Prostate gland (tissue), 2 donors: ENCODE measurements around the gene POU2AF1. TPM values are rescaled to one million over a fixed set of nuclear protein-coding genes. Genes with fewer than 3 reads are reported as not detected.

Source experiments
- DNase-seq: peaks from one replicate; pipeline ENCODE4 v3.0.0-alpha.2; 2019; ENCODE audit warnings: low spot score
- H3K27ac ChIP-seq, 2 donors: fragments of 200-600 bp; sonication (generic); 2 replicates each; pipeline ENCODE4 v1.5.1; 2017 to 2019
- H3K27me3 ChIP-seq: fragments of 200-600 bp; sonication (generic); replicated peaks from 2 replicates; pipeline ENCODE4 v1.5.1; 2019; ENCODE audit not compliant: insufficient read depth
- H3K36me3 ChIP-seq, 2 donors: fragments of 200-600 bp; sonication (generic); 1 replicate in 1 of 2; 2 replicates in 1 of 2; pipeline versions ENCODE4 v1.5.1 to v1.8.1; 2017 to 2019
- H3K4me1 ChIP-seq: fragments of 200-600 bp; sonication (generic); replicated peaks from 2 replicates; pipeline ENCODE4 v1.5.1; 2019
- H3K4me3 ChIP-seq, 2 donors: fragments of 200-600 bp; sonication (generic); 2 replicates each; pipeline ENCODE4 v1.5.1; 2017 to 2019
- H3K9me3 ChIP-seq: fragments of 200-600 bp; sonication (generic); 2 replicates; pipeline ENCODE4 v1.5.1; 2017
- POLR2A ChIP-seq: fragments of 450-650 bp; IDR thresholded peaks from one replicate; pipeline ENCODE4 v1.6.1; 2016; ENCODE audit warnings: antibody characterized with exemption, mild to moderate bottlenecking
- POLR2AphosphoS5 ChIP-seq: sonication (generic); formaldehyde crosslinking; IDR thresholded peaks from one replicate; pipeline ENCODE4 v1.6.1; 2017; ENCODE audit warnings: antibody characterized with exemption
- WGBS: methylation state at CpG from one replicate; pipeline ENCODE4 v1.1.5; 2018; 5-methylcytosine and 5-hydroxymethylcytosine counted together
- intact Hi-C: fragments of 100-400 bp; cut with DNase I; formaldehyde crosslinking; loops from one replicate; pipeline ENCODE4 v1.14.2; 2022
- total RNA-seq, 2 donors: library from RNA; depleted of rRNA; stranded (reverse); fragments of >200 nt; gene quantifications; one replicate each; pipeline ENCODE4 v1.1.0, GENCODE V29; 2016
- TF ChIP-seq, protein P1 (sequence below), 4 experiments: fragments of 200-600 bp in 2 of 4; fragments of 450-650 bp in 2 of 4; sonication (generic) in 2 of 4; IDR thresholded peaks; 1 replicate in 3 of 4; 2 replicates in 1 of 4; pipeline ENCODE4 v1.5.1; 2016 to 2019; ENCODE audit warnings: antibody characterized with exemption in 4 of 4, mild to moderate bottlenecking in 2 of 4, moderate library complexity in 2 of 4

The POU2AF1 gene
- total RNA-seq, 2 donors from 2014 or later = 0.74 to 1.5 TPM

DNA sequence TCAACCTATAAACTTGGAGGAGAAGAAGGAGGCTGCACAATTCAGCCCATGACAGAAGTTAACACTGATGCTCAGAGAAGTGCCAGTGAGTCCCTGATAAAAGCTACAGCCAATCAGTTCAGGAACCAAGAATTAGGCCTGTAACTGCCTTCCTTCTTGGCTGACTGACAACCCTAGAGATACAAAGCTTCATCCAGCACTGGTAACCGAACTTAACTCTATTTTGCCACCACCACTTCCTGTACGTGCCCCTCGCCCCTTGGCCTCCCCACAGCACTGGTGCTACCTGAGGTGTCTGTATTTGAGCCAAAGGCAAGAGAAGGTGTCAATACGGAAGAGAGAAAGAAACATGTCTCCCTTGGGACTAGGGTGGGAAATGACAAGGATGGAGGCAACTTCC, 40.1 kb upstream of the POU2AF1 start:
- Histone ChIP-seq H3K27ac (peak overlapping the region; percentile 38 to 55), H3K36me3 (no peaks in the 10 kb centered on the region), H3K4me1 (no peaks in the 10 kb centered on the region), H3K27me3 (no peaks in the 10 kb centered on the region), H3K9me3 (no peaks in the 10 kb centered on the region), H3K4me3 (no peak overlapping the region)
- DNase-seq = no peak
- intact Hi-C loops = loop anchor here (5.0 kb wide), 1 partner anchor 117 kb away; no protein-coding TSS in a partner anchor
- TF ChIP-seq POLR2A (no peak), POLR2AphosphoS5 (no peak)
- TF ChIP-seq, protein P1, sequence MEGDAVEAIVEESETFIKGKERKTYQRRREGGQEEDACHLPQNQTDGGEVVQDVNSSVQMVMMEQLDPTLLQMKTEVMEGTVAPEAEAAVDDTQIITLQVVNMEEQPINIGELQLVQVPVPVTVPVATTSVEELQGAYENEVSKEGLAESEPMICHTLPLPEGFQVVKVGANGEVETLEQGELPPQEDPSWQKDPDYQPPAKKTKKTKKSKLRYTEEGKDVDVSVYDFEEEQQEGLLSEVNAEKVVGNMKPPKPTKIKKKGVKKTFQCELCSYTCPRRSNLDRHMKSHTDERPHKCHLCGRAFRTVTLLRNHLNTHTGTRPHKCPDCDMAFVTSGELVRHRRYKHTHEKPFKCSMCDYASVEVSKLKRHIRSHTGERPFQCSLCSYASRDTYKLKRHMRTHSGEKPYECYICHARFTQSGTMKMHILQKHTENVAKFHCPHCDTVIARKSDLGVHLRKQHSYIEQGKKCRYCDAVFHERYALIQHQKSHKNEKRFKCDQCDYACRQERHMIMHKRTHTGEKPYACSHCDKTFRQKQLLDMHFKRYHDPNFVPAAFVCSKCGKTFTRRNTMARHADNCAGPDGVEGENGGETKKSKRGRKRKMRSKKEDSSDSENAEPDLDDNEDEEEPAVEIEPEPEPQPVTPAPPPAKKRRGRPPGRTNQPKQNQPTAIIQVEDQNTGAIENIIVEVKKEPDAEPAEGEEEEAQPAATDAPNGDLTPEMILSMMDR (IDR thresholded peaks at IDR 0.05) = no peak
- WGBS = 38% methylated on average over 4 of the region's 4 CpGs

DNA sequence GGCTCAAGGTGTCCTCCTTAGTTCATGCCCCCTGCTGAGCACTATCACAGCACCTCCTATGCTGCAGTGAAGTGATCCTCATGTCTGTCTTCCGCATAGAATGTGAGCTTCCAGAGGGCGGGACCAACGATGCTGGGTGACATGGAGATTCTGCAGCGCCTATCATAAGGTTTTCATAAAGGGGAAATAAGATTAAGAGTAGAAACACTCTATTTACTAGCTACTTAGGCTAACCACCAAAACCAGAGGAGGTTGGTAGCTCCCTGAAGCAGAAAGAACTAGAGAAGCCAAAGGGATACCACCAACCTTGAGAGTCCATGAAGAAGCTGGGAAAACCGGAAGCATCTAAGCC, 39.3 kb upstream of the POU2AF1 start:
- H3K27ac ChIP-seq = peak overlapping the region; percentile 55 to 56
- no peaks in the 10 kb centered on the region for H3K27me3 ChIP-seq
- no peaks in the 10 kb centered on the region for H3K9me3 ChIP-seq
- no peaks in the 10 kb centered on the region for H3K36me3 ChIP-seq
- no peak for DNase-seq
- WGBS = 56% methylated on average over 5 of the region's 5 CpGs
- H3K4me3 ChIP-seq = no peak overlapping the region
- no peaks in the 10 kb centered on the region for H3K4me1 ChIP-seq
- intact Hi-C loops = loop anchor here (5.0 kb wide), 1 partner anchor 116 kb away; no protein-coding TSS in a partner anchor
- TF ChIP-seq POLR2A (no peak), POLR2AphosphoS5 (no peak)
- TF ChIP-seq, protein P1 (IDR thresholded peaks at IDR 0.05) = no peak

DNA sequence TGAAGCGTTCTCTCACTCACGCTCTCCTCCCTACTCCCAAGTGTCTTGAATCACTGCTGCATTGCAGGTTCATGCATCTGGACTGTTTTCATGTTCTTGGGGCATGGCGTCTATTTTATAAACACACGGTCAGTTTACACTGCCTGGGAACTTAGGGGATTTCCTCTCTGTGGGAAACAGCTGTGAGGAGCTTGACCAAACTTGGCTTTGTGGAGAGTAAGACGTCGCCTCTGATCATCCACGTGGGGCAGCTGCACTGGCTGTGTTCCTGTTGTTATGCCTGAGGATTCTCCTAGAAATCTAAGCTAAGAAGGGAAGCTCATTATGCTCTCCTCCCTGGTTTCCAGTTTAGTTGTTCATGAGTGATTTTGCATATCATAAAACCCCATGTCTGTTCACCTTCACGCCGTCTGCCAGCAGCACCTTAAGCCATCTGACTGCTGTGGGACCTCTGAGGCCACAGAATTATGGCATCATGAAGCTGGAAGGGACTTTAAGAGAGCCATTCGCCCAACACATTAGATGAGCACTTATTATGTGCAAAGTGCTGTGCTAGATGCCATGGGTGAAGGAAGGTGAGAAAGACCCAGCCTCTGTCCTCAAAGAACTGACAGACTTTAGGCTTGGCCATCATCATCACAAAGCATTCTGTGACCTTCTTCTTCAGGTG, 38.8 kb upstream of the POU2AF1 start:
- no peak for TF ChIP-seq POLR2A
- TF ChIP-seq POLR2AphosphoS5 = peak; percentile 84
- TF ChIP-seq, protein P1 (IDR thresholded peaks at IDR 0.05) = no peak
- WGBS = 27% methylated on average over 10 of the region's 10 CpGs
- Histone ChIP-seq H3K27ac (peak overlapping the region; percentile 55 to 56), H3K4me3 (no peak overlapping the region), H3K4me1 (no peaks in the 10 kb centered on the region), H3K36me3 (no peaks in the 10 kb centered on the region), H3K27me3 (no peaks in the 10 kb centered on the region), H3K9me3 (no peaks in the 10 kb centered on the region)
- peak; percentile 41 for DNase-seq
- intact Hi-C loops = loop anchor here (5.0 kb wide), 1 partner anchor 116 kb away; no protein-coding TSS in a partner anchor

DNA sequence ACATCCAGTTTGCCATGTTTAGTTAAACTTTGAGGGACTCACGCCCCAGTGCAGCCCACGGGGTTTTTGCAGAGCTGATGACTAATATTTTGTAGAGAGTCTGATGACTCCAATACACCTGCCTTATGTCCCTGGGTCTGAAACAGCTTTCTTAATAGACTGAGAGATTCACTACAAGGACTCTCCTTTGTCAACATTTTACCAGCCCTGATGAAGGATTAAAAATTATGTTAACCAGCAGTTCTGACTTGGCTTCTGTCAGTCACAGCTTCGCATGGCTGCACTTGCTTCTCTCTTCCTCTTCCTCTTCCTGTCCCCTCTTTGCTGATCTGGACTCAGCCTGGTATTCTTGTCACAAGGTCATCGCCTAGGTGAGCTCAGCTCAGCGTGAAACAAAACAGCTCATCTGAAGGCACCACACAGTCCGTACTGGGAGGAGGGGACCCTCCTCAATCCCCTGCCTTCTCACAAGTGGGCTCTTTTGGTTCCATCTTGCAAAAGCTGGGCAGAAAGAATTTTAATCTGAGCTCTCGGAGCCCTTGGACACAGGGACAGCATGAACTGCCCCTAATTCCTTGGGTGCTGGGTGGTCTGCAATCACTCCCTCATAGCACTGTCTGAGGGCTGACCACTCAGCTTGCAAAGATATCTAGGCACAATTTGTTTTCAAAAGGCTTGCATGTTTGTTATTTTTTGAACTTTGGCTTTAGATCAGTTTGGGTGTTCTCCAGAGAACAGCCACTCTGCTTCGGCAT, 38.1 kb upstream of the POU2AF1 start:
- WGBS = 51% methylated on average over 8 of the region's 8 CpGs
- no peak for DNase-seq
- no peaks in the 10 kb centered on the region for H3K9me3 ChIP-seq
- no peaks in the 10 kb centered on the region for H3K27me3 ChIP-seq
- H3K36me3 ChIP-seq = no peaks in the 10 kb centered on the region
- no peaks in the 10 kb centered on the region for H3K4me1 ChIP-seq
- intact Hi-C loops = loop anchor here (5.0 kb wide), 1 partner anchor 115 kb away; no protein-coding TSS in a partner anchor
- H3K27ac ChIP-seq = peak overlapping the region; percentile 44 to 46
- no peak overlapping the region for H3K4me3 ChIP-seq
- TF ChIP-seq POLR2A (no peak), POLR2AphosphoS5 (no peak)
- TF ChIP-seq, protein P1 (IDR thresholded peaks at IDR 0.05) = no peak
